ENCODE measurements around the gene COL15A1.

COL15A1 gene

GRCh38 chr9:98994172-98995058 lies 50.7 kb downstream of the COL15A1 start:
- no peak overlapping the region for H3K27ac ChIP-seq (ENCODE audit: low read depth, low read length)
- H3K9ac ChIP-seq (ENCODE audit: low read length) = no peak overlapping the region
- H4K5ac ChIP-seq (ENCODE audit: low read length) = no peak overlapping the region
- H3K79me2 ChIP-seq (ENCODE audit: control insufficient read depth, insufficient read depth, low read length) = no peaks in the 10 kb centered on the region
- WGBS (ENCODE audit: extremely low coverage, insufficient coverage, low lambda C conversion rate) = no CpG with 5 or more reads among the region's 12 CpGs
- H3K36me3 ChIP-seq (ENCODE audit: control insufficient read depth, insufficient read depth, low read length) = no peaks in the 10 kb centered on the region
- no peak overlapping the region for H4K8ac ChIP-seq (ENCODE audit: low read depth, low read length)
- peaks cover 3% of the 10 kb centered on the region for H3K4me1 ChIP-seq (ENCODE audit: control insufficient read depth, low read depth, low read length)
- no peak for DNase-seq
- H2AK5ac ChIP-seq (ENCODE audit: low read length) = no peak overlapping the region
- no peak overlapping the region for H3K4me2 ChIP-seq (ENCODE audit: low read length)
- no peak overlapping the region for H3K56ac ChIP-seq (ENCODE audit: low read length)
- H3K23ac ChIP-seq (ENCODE audit: low read length) = no peak overlapping the region
- no peak overlapping the region for H3K4ac ChIP-seq (ENCODE audit: low read depth, low read length)
- no peak overlapping the region for H3K4me3 ChIP-seq (ENCODE audit: low read length)
- no peaks in the 10 kb centered on the region for H3K27me3 ChIP-seq (ENCODE audit: insufficient read depth, low read length, poor library complexity)
- H2BK5ac ChIP-seq (ENCODE audit: low read length) = no peak overlapping the region
- H3K79me1 ChIP-seq (ENCODE audit: low read length) = no peaks in the 10 kb centered on the region
- no peak overlapping the region for H3K18ac ChIP-seq (ENCODE audit: low read length)
- no peak overlapping the region for H2BK120ac ChIP-seq (ENCODE audit: low read depth, low read length)
- H2BK15ac ChIP-seq (replicated peaks; ENCODE audit: low read depth) = no peak overlapping the region

- Histone ChIP-seq H3K23ac (ENCODE audit: low read length) (no peak overlapping the region), H3K27ac (ENCODE audit: low read depth, low read length) (no peak overlapping the region), H3K56ac (ENCODE audit: low read length) (peak overlapping the region; percentile 31)
Observed at GRCh38 chr9:98995059-98995671, 51.5 kb downstream of the COL15A1 start.

GRCh38 chr9:98995971-98996504 lies 52.3 kb downstream of the COL15A1 start:
- Histone ChIP-seq H3K23ac (ENCODE audit: low read length) (no peak overlapping the region), H4K5ac (ENCODE audit: low read length) (no peak overlapping the region), H3K79me1 (ENCODE audit: low read length) (no peaks in the 10 kb centered on the region), H3K36me3 (ENCODE audit: control insufficient read depth, insufficient read depth, low read length) (no peaks in the 10 kb centered on the region), H3K27me3 (ENCODE audit: insufficient read depth, low read length, poor library complexity) (no peaks in the 10 kb centered on the region), H3K4ac (ENCODE audit: low read depth, low read length) (no peak overlapping the region), H3K9ac (ENCODE audit: low read length) (no peak overlapping the region), H3K79me2 (ENCODE audit: control insufficient read depth, insufficient read depth, low read length) (no peaks in the 10 kb centered on the region), H3K4me2 (ENCODE audit: low read length) (no peak overlapping the region), H2BK120ac (ENCODE audit: low read depth, low read length) (no peak overlapping the region), H3K27ac (ENCODE audit: low read depth, low read length) (no peak overlapping the region), H3K56ac (ENCODE audit: low read length) (no peak overlapping the region), H3K18ac (ENCODE audit: low read length) (no peak overlapping the region), H2AK5ac (ENCODE audit: low read length) (no peak overlapping the region), H2BK15ac (replicated peaks; ENCODE audit: low read depth) (no peak overlapping the region), H3K4me1 (ENCODE audit: control insufficient read depth, low read depth, low read length) (peaks cover 5% of the 10 kb centered on the region), H3K4me3 (ENCODE audit: low read length) (no peak overlapping the region), H2BK5ac (ENCODE audit: low read length) (no peak overlapping the region), H4K8ac (ENCODE audit: low read depth, low read length) (no peak overlapping the region)
- no CpG with 5 or more reads among the region's 7 CpGs for WGBS (ENCODE audit: extremely low coverage, insufficient coverage, low lambda C conversion rate)
- no peak for DNase-seq

More at GRCh38 chr9:98995059-98995671, 51.5 kb downstream of the COL15A1 start:
- no peak overlapping the region for H3K4me3 ChIP-seq (ENCODE audit: low read length)
- H2BK15ac ChIP-seq (replicated peaks; ENCODE audit: low read depth) = no peak overlapping the region
- H3K18ac ChIP-seq (ENCODE audit: low read length) = no peak overlapping the region
- H4K8ac ChIP-seq (ENCODE audit: low read depth, low read length) = no peak overlapping the region
- H3K4me2 ChIP-seq (ENCODE audit: low read length) = no peak overlapping the region
- H3K79me2 ChIP-seq (ENCODE audit: control insufficient read depth, insufficient read depth, low read length) = no peaks in the 10 kb centered on the region
- H3K79me1 ChIP-seq (ENCODE audit: low read length) = no peaks in the 10 kb centered on the region
- no peaks in the 10 kb centered on the region for H3K36me3 ChIP-seq (ENCODE audit: control insufficient read depth, insufficient read depth, low read length)
- WGBS (ENCODE audit: extremely low coverage, insufficient coverage, low lambda C conversion rate) = no CpG with 5 or more reads among the region's 3 CpGs
- no peaks in the 10 kb centered on the region for H3K27me3 ChIP-seq (ENCODE audit: insufficient read depth, low read length, poor library complexity)
- H3K4ac ChIP-seq (ENCODE audit: low read depth, low read length) = no peak overlapping the region
- H2BK5ac ChIP-seq (ENCODE audit: low read length) = no peak overlapping the region
- peaks cover 3% of the 10 kb centered on the region for H3K4me1 ChIP-seq (ENCODE audit: control insufficient read depth, low read depth, low read length)
- no peak overlapping the region for H2BK120ac ChIP-seq (ENCODE audit: low read depth, low read length)
- no peak overlapping the region for H2AK5ac ChIP-seq (ENCODE audit: low read length)
- H4K5ac ChIP-seq (ENCODE audit: low read length) = no peak overlapping the region
- DNase-seq = no peak
- H3K9ac ChIP-seq (ENCODE audit: low read length) = no peak overlapping the region

- Histone ChIP-seq H3K36me3 (ENCODE audit: control insufficient read depth, insufficient read depth, low read length) (no peaks in the 10 kb centered on the region), H2BK120ac (ENCODE audit: low read depth, low read length) (no peak overlapping the region), H2BK5ac (ENCODE audit: low read length) (no peak overlapping the region), H3K18ac (ENCODE audit: low read length) (no peak overlapping the region), H3K79me1 (ENCODE audit: low read length) (no peaks in the 10 kb centered on the region), H3K27me3 (ENCODE audit: insufficient read depth, low read length, poor library complexity) (no peaks in the 10 kb centered on the region), H4K8ac (ENCODE audit: low read depth, low read length) (no peak overlapping the region), H3K79me2 (ENCODE audit: control insufficient read depth, insufficient read depth, low read length) (no peaks in the 10 kb centered on the region), H3K4me2 (ENCODE audit: low read length) (no peak overlapping the region), H3K4ac (ENCODE audit: low read depth, low read length) (no peak overlapping the region), H3K56ac (ENCODE audit: low read length) (no peak overlapping the region), H3K9ac (ENCODE audit: low read length) (no peak overlapping the region), H2AK5ac (ENCODE audit: low read length) (no peak overlapping the region), H3K4me3 (ENCODE audit: low read length) (no peak overlapping the region), H3K4me1 (ENCODE audit: control insufficient read depth, low read depth, low read length) (peaks cover 11% of the 10 kb centered on the region), H3K23ac (ENCODE audit: low read length) (no peak overlapping the region), H3K27ac (ENCODE audit: low read depth, low read length) (no peak overlapping the region), H4K5ac (ENCODE audit: low read length) (no peak overlapping the region), H2BK15ac (replicated peaks; ENCODE audit: low read depth) (no peak overlapping the region)
- no peak for DNase-seq
- WGBS (ENCODE audit: extremely low coverage, insufficient coverage, low lambda C conversion rate) = no CpG with 5 or more reads among the region's 4 CpGs
Observed at GRCh38 chr9:98997604-98998003, 53.9 kb downstream of the COL15A1 start.

GRCh38 chr9:98998441-98999151 lies 54.9 kb downstream of the COL15A1 start:
- Histone ChIP-seq H3K4me2 (ENCODE audit: low read length) (no peak overlapping the region), H2BK120ac (ENCODE audit: low read depth, low read length) (no peak overlapping the region), H3K79me2 (ENCODE audit: control insufficient read depth, insufficient read depth, low read length) (no peaks in the 10 kb centered on the region), H3K27me3 (ENCODE audit: insufficient read depth, low read length, poor library complexity) (no peaks in the 10 kb centered on the region), H4K8ac (ENCODE audit: low read depth, low read length) (no peak overlapping the region), H3K56ac (ENCODE audit: low read length) (peak overlapping the region; percentile 71), H3K36me3 (ENCODE audit: control insufficient read depth, insufficient read depth, low read length) (no peaks in the 10 kb centered on the region), H3K18ac (ENCODE audit: low read length) (peak overlapping the region; percentile 64), H3K4me1 (ENCODE audit: control insufficient read depth, low read depth, low read length) (peaks cover 11% of the 10 kb centered on the region), H3K79me1 (ENCODE audit: low read length) (no peaks in the 10 kb centered on the region), H2BK5ac (ENCODE audit: low read length) (peak overlapping the region; percentile 29), H3K9ac (ENCODE audit: low read length) (no peak overlapping the region), H3K4ac (ENCODE audit: low read depth, low read length) (no peak overlapping the region), H3K27ac (ENCODE audit: low read depth, low read length) (peak overlapping the region; percentile 23), H3K23ac (ENCODE audit: low read length) (no peak overlapping the region), H2BK15ac (replicated peaks; ENCODE audit: low read depth) (no peak overlapping the region), H2AK5ac (ENCODE audit: low read length) (no peak overlapping the region), H3K4me3 (ENCODE audit: low read length) (no peak overlapping the region), H4K5ac (ENCODE audit: low read length) (peak overlapping the region; percentile 86)
- DNase-seq = peak; percentile 80
- WGBS (ENCODE audit: extremely low coverage, insufficient coverage, low lambda C conversion rate) = no CpG with 5 or more reads among the region's 19 CpGs

Data from mesendoderm (in vitro differentiated cells).